ENCODE results near the gene CCDC137.

Gene CCDC137

DNA sequence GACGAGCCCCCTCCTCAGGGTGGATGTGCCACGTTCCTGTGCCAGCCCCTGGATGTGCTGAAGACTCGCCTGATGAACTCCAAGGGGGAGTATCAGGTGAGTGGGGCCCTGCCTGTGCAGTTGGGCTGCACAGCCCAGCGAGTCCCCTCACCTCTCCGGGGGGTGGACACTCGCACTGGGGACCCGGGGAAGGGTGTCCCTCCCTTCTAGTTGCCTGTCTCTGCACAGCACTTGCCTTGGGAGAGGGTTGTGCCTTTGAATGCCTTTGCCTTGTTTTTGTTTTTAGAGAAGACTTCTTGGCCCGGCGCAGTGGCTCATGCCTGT is 51.2 kb downstream of the CCDC137 start:
- no peak for DNase-seq

DNA sequence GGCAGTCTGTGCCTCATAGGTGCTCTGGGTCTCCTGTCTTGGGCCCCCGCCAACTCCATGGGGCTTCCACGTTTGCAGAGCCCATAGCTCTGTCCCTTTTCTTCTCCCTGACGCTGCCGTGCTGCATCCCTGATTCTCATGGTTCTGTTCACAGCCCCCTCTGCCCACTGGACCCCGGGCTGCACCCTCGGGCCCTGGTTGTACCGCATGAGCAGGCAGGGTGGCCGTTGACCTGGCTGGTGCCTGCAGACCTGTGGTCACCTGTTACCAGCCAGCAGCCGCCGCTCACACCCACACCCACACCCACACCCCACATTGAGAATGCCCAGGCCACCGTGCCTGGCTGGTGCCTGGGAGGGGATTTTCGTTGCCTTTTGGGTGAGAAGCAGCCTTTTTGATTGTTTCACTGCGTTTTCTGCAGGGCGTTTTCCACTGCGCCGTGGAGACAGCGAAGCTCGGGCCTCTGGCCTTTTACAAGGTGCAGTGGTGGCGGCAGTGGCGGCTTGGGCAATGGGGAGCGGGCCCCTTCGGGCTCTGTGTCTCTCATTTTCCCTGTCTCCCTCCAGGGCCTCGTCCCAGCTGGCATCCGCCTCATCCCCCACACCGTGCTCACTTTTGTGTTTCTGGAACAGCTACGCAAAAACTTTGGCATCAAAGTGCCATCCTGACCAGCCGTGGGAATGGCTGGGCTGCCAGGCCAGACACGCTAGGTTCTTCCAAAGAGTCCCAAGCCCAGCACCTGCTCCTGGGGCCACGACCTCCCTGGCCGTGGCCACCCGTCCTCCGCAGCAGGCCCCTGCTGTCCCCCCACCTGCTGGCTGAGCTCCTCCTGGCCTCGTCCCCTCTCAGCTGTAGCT is 53.1 kb downstream of the CCDC137 start:
- DNase-seq: no peak

DNA sequence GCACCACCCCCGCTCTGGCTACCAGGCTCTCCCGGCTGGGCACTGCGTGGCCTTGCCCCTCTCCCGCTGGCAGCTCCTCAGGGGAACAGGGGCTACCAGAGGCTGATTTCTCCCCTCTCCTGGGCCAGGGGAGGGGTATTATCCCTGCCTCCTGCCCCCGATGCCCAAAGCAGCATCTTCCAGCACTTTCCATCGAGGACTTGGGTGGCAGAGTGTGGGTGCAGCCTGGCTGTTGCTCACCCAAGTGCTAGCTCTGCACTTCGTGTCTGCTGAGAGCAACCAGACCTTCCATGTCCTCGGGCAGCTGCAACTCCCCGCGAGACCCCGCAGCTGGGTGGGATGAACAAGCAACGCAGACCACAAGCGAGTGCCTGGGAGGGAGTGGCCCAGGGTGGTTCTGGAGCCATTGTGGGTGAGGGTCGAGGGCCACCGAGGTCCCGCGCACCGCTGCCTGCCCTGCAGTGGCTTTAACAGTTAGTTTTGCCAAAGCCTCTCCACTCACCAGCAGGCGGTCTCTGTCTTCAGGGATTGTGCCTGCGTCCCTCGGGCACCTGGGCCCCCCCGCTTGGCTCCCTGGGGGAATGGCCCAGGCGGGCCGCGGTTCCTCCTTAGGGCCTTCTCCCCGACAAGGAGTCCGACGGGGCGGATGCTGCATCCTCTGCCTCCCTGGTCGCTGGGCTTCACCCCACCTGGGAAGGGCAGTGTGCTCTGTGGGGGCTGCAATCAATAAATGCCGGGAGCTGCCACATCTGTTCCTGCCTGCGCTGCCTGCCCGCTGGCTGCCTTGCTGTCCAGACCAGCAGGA is 53.9 kb downstream of the CCDC137 start:
- no peak for DNase-seq

DNA sequence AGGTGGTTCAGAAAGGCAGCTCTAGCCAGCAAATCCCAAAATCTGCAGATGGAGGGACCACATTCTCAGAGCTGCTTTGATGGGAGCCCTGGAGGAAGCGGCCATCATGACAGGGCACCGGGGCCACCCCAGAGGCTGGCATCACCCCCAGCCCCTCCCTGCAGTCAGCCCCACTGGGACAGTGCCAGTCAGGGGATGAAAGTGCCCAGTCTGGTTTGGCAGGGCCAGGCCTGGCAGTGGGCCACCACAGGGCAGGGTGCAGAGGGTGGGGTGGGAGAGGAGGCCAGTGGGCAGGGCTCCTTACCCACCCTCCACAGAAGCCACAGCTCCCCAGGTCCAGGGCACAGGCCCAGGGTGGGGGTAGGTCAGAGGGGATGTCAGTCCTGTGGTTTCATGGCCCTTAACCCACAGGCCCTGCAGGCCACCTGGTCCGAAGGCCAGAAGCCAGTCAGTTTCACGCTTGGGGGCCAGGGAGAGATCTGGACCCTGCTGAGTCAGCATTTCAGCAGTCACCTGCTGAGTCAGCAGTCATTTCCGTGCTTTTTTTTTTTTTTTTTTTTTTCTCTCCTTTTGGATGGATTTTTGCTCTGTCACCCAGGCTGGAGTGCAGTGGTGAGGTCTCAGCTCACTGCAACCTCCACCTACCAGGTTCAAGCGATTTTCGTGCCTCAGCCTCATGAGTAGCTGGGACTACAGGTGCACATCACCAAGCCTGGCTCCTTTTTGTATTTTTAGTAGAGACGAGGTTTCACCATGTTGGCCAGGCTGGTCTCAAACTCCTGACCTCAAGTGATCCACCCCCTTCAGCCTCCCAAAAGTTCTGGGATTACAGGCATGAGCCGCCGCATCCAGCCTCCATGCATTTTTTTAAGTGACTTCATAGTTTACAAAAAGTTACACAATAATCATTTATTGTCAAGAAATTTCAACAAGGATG is 55.9 kb downstream of the CCDC137 start:
- DNase-seq: no peak

All from NCI-H510A (cell line).